ENCODE results near the gene RNF166.

RNF166 gene

GRCh38 chr16:88658714-88659113 is 47.5 kb downstream of the RNF166 start:
- H3K4me1 ChIP-seq = no peaks in the 10 kb centered on the region
- H3K27ac ChIP-seq = no peak overlapping the region
- no peaks in the 10 kb centered on the region for H3K27me3 ChIP-seq (ENCODE audit: control insufficient read depth, insufficient read depth, low read length)
- no peaks in the 10 kb centered on the region for H3K36me3 ChIP-seq (ENCODE audit: control insufficient read depth, insufficient read depth, low read length)
- H3K9ac ChIP-seq = no peak overlapping the region
- no peaks in the 10 kb centered on the region for H3K79me2 ChIP-seq
- TF ChIP-seq, protein P1, sequence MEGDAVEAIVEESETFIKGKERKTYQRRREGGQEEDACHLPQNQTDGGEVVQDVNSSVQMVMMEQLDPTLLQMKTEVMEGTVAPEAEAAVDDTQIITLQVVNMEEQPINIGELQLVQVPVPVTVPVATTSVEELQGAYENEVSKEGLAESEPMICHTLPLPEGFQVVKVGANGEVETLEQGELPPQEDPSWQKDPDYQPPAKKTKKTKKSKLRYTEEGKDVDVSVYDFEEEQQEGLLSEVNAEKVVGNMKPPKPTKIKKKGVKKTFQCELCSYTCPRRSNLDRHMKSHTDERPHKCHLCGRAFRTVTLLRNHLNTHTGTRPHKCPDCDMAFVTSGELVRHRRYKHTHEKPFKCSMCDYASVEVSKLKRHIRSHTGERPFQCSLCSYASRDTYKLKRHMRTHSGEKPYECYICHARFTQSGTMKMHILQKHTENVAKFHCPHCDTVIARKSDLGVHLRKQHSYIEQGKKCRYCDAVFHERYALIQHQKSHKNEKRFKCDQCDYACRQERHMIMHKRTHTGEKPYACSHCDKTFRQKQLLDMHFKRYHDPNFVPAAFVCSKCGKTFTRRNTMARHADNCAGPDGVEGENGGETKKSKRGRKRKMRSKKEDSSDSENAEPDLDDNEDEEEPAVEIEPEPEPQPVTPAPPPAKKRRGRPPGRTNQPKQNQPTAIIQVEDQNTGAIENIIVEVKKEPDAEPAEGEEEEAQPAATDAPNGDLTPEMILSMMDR (IDR thresholded peaks at IDR 0.05) = no peak
- no peaks in the 10 kb centered on the region for H3K9me3 ChIP-seq (ENCODE audit: control insufficient read depth, low read length)
- no peak overlapping the region for H3K4me2 ChIP-seq (ENCODE audit: low read length)
- H3K4me3 ChIP-seq (ENCODE audit: low read depth, low read length) = no peak overlapping the region
- H2AFZ ChIP-seq = no peak overlapping the region

GRCh38 chr16:88657371-88657770 is 48.8 kb downstream of the RNF166 start:
- no peaks in the 10 kb centered on the region for H3K27me3 ChIP-seq (ENCODE audit: control insufficient read depth, insufficient read depth, low read length)
- H2AFZ ChIP-seq = no peak overlapping the region
- TF ChIP-seq, protein P1 (IDR thresholded peaks at IDR 0.05) = no peak
- no peaks in the 10 kb centered on the region for H3K79me2 ChIP-seq
- H3K9ac ChIP-seq = no peak overlapping the region
- H3K4me1 ChIP-seq = no peaks in the 10 kb centered on the region
- no peak overlapping the region for H3K27ac ChIP-seq
- no peak overlapping the region for H3K4me2 ChIP-seq (ENCODE audit: low read length)
- no peaks in the 10 kb centered on the region for H3K9me3 ChIP-seq (ENCODE audit: control insufficient read depth, low read length)
- no peak overlapping the region for H3K4me3 ChIP-seq (ENCODE audit: low read depth, low read length)
- H3K36me3 ChIP-seq (ENCODE audit: control insufficient read depth, insufficient read depth, low read length) = no peaks in the 10 kb centered on the region

GRCh38 chr16:88656291-88656980 is 49.8 kb downstream of the RNF166 start:
- Histone ChIP-seq H3K79me2 (no peaks in the 10 kb centered on the region), H3K27me3 (ENCODE audit: control insufficient read depth, insufficient read depth, low read length) (no peaks in the 10 kb centered on the region), H3K27ac (no peak overlapping the region), H3K9ac (no peak overlapping the region), H3K4me3 (ENCODE audit: low read depth, low read length) (no peak overlapping the region), H3K4me2 (ENCODE audit: low read length) (no peak overlapping the region), H3K4me1 (peaks cover 2% of the 10 kb centered on the region), H3K9me3 (ENCODE audit: control insufficient read depth, low read length) (no peaks in the 10 kb centered on the region), H2AFZ (no peak overlapping the region), H3K36me3 (ENCODE audit: control insufficient read depth, insufficient read depth, low read length) (no peaks in the 10 kb centered on the region)
- TF ChIP-seq, protein P1 (IDR thresholded peaks at IDR 0.05) = no peak

DNA sequence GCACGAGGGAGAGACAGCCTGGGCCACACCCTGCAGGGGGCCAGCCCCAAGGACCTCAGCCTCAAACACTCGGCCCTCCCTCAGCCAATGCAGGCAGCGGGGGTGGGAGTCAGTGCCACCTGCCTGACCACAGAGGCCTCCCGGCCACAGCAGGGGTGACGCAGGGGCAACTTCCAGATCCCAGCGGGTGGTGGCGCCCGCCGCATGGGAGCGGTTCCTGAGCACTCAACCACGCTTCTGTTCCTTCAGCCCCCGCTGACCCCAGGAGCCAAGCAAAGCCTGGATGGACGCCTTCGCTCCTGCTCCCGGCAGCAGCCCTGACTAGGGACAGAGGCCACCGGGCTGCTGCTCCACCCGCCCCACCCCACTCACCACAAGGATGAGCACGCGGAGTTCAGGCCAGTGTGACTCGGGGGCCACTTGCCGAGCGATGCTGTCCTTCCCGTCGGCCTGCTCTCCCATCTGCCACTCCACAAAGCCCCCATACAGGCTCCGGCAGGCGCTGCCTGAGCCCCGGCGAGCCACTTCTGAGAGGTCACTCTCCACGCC is 50.4 kb downstream of the RNF166 start:
- no peak overlapping the region for H3K27ac ChIP-seq
- no peak overlapping the region for H3K9ac ChIP-seq
- no peak overlapping the region for H3K4me3 ChIP-seq (ENCODE audit: low read depth, low read length)
- H3K4me2 ChIP-seq (ENCODE audit: low read length) = no peak overlapping the region
- no peak overlapping the region for H2AFZ ChIP-seq
- no peaks in the 10 kb centered on the region for H3K9me3 ChIP-seq (ENCODE audit: control insufficient read depth, low read length)
- H3K4me1 ChIP-seq = peaks cover 6% of the 10 kb centered on the region
- H3K27me3 ChIP-seq (ENCODE audit: control insufficient read depth, insufficient read depth, low read length) = no peaks in the 10 kb centered on the region
- TF ChIP-seq, protein P1 (IDR thresholded peaks at IDR 0.05) = no peak
- no peaks in the 10 kb centered on the region for H3K79me2 ChIP-seq
- no peaks in the 10 kb centered on the region for H3K36me3 ChIP-seq (ENCODE audit: control insufficient read depth, insufficient read depth, low read length)

All from parathyroid adenoma (tissue), 2 donors.